HG02943 (cell line): Measurements from ENCODE around the gene MIEN1.
"Not testable (repeated sequence)": the region's sequence is repeated elsewhere in the genome, so short reads cannot be mapped to it uniquely, and the experiment has no call there.

Experiments
- ATAC-seq: cut with Tn5 transposase; IDR thresholded peaks from one replicate; pipeline ENCODE4 v1.9.1; 2021; ENCODE audit warnings: mild to moderate bottlenecking, low read depth, moderate library complexity; ENCODE audit not compliant: unreplicated experiment

The MIEN1 gene

DNA sequence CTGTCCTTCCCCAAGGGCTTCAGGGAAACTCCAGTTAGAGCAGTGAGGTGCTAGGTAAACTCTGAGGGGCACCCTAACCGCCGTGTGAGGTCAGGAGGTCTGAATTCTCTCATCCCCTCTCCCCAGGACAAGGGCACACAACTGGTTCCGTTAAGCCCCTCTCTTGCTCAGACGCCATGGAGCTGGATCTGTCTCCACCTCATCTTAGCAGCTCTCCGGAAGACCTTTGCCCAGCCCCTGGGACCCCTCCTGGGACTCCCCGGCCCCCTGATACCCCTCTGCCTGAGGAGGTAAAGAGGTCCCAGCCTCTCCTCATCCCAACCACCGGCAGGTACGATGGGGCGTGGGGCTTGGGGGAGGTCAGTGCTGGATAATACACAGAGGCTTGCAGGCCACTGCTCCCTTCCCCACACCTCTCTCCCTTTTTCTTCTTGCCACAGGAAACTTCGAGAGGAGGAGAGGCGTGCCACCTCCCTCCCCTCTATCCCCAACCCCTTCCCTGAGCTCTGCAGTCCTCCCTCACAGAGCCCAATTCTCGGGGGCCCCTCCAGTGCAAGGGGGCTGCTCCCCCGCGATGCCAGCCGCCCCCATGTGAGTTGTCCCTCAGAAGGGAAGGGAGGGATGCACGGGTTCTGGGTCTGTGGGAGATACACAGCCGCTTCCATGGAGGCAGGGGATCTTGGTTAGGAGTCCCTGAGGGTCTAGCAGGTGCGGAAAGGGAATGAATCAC lies 12.0 kb upstream of the MIEN1 start:
- no peak for ATAC-seq

DNA sequence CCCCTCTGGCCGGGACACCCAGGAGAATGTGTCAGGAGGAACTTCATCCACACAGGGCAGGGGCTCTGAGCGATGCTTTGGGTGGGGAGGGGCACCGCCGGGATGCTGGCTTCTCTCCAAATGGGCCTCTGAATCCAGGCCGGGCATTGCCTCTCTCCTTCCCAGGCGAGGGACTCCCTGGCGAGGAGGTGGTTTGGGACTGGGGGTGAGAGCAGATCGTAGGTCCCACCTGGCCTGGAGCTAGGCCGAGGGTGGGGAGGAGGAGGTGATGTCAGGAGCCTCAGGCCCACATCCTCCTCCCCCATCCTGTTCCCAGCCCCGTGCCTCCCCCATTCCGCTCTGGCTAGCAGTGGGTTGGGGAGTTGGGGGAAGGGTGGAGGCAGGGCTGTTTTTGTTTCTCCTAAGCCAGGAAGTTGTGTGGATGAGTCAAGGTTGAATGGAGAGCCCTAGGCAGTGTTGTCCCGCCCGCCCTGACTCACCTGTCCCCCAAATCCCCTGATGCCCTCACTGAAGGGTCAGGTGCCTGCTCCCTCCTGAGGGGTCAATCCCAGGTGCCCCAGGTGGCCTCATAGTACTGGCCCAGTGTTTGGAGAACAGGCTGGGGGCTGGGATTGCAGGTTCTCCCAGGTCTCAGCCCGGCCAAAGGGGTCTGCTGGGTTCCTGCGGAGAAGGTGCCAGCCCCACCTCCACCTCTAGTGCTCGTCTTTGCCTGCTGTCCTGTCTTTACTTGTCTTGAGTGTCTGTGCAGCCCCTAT lies 10.2 kb upstream of the MIEN1 start:
- ATAC-seq: no peak

DNA sequence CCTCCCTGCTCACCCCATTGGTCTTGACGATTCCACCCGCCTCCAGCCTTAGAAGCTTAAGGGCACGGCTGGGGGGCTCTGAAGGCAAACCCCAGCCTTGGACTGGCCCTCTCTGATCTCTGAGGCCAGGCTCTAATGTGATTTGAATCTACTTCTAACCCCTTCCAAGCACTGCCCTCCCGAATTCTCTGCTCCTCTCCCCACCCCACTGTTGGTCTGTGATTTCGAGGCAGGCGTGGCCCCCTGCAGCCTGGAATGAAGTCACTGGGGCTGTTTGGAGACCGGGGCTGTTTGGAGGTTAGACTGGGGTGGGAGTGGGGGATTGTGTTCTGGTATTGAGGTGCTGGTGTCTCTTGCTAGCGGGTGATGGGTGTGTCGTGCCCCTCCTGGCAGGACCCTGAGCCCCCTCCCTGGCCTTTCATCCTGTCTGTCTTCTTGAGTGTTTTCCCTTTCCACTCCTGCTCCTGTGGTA lies 9.6 kb upstream of the MIEN1 start:
- ATAC-seq: no peak

DNA sequence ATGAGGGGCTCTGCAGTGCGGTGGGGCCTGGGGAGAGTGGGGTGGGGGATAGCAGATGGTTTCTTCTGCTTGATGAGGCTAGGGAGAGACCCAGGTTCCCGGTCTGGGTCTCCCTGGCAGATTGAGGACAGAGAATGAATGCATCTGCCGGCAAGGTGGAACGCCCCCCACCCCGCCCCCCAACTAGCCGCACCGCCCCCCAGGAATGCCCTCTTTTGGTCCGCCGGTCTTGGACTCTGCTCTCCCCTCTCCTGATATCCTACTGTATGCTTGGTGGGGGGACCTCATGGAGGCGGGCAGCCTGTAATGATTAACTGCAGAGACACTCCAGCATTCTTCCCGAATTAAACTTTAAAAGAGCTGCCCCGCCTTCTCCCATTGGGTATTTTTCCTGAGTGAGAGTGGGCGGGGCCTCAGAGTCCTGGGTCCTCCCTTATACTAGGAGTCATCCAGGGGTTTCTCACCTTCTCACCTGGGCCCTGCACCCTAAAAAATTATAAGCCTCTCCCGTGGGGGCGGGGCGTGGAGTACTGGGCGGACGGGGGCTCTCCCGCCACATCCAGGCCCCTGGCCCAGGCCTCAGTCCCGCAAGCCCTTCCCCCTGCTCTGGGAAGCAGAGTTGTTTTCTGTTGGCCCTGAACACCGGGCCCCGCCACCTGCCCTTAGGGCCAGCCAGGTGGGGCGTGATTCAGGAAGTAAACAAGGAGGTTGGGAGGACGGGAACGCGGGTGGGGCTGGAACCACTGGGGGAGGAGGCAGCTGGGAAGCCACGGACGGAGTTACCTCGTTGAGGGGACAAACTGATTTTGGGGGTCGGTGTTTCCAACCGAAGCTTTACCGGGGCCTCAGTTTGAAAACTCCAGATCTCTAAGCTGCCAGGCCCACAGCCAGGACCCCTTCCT lies 8.9 kb upstream of the MIEN1 start:
- no peak for ATAC-seq

DNA sequence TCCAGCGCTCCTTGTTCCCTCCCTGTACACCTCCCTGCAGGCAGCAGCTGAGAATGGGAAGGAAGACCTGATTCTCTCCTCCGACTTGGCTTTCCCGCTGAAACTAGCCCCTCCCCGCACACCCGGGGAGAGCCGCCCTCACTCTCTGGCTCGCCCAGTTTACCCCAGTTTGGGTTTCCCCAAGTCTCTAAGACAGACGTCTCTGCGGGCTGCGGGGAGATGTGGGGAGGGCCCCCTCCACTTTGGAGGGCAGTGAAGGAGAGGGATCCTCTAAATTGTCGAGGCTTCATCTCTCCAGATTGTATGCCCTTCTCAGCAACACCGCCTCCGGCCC lies 8.2 kb upstream of the MIEN1 start:
- no peak for ATAC-seq

DNA sequence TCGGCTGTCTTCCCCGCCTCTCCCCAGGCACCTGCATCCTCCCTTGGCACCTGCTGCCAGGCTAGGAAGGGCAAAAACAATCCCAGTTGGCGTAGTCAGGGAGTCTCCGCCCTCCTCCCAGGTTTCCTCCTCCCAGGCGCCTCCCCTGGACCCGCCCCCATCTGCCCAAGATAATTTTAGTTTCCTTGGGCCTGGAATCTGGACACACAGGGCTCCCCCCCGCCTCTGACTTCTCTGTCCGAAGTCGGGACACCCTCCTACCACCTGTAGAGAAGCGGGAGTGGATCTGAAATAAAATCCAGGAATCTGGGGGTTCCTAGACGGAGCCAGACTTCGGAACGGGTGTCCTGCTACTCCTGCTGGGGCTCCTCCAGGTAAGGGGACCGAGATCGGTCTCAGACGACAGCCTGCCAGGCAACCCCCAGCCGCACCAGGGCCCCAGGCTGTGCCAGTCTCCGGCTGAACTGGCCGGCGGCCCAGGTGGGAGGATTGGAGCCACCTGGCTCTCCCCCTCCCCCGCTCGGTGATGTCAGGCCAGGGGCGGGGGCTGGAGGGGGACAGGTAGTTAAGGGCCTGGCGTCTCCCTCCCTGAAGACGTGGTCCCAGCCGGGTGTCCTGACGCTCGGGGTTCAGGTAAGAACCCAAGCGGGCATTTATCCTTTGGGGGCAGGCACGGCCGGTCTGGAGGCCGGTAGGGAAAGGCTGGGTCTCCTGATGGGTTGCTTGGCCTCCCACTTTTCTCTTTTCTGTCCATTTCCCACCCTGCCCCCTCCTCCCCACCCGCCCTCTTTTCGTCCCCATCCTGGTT lies 7.6 kb upstream of the MIEN1 start, which contains the start of gene GRB7:
Gene GRB7, plus strand, starts transcription at position 179 of the 808 bp plus-strand sequence. CDS start 4,364 bp downstream, outside the sequence.
- ATAC-seq: no peak

DNA sequence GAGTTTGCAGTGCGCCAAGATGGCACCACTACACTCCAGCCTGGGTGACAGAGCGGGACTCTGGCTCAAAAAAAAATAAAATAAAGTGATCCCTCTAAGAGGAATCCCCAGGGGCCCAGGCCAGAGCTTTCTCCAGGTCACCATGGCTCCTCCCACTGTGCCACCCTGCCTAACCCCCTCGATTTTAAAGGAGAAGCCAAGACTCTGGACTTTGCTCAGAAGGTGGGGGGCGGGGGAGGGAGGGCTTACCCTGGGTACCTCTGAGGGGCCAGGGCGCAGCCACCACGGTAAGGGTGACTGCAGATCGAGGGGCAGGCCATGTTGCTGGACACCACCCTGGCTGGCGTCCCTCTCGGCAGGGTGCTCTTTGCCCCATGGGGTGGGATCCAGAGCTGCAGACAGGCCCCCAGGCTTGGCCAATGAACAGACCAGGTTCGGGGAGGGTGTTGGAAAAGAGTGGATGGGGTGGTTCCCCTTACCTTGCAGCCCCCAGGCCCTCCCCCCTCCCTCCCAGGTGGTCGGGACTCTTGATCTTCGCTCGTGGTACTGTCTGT lies 7.0 kb upstream of the MIEN1 start:
- no peak for ATAC-seq

DNA sequence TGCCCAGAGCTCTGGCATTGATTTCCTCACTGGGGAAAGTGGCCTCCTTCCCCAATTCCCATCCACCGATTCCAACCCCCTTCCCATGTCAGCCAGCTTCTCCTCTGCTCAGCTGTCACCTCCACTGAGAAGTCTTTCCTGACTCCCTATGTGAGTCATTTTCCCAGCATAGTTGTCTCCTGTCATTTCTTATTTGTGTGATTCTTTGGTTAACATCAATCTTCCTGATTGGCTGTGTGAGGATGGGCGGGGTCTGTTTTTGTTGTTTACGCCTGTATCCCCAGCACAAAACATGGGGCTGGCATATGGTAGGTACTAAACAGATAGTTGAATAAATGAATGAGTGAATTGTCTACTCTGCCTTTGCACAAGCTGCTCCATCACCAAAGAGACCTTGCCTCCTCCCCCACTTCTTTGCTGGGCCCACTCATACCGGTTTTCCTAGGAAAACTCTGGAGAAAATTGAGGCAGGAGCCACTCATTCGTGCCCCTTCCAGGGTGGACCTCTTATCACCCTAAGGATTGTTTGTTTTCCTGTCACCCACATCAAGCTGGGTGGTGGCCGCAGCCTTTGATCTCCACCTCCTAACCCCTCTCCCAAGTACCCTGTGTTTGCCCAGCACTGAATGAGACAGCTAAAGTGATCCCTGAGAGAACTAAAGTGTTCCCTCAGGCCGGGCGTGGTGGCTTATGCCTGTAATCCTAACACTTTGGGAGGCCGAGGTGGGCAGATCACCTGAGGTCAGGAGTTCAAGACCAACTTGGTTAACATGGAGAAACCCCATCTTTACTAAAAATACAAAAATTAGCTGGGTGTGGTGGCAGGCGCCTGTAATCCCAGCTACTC lies 6.2 kb upstream of the MIEN1 start:
- no peak for ATAC-seq

DNA sequence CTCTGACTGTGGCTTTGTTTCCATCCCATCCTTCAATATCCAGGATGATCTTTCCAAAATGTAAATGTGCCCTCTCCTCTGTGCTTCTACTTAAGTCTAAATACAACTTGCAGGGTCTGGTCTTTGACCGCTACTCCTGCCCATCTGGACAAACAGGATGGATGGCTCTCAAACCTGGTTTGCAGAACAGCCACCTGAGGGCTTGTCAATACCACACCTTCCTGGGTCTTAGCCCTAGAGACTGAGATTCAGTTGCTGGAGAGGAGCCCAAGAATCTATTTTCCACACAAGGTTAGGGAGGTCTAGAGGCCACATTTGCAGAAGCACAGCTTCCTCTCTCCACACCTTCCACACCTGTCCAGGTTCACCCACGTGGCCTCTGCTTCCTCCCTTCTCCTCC lies 5.5 kb upstream of the MIEN1 start:
- ATAC-seq: no peak

DNA sequence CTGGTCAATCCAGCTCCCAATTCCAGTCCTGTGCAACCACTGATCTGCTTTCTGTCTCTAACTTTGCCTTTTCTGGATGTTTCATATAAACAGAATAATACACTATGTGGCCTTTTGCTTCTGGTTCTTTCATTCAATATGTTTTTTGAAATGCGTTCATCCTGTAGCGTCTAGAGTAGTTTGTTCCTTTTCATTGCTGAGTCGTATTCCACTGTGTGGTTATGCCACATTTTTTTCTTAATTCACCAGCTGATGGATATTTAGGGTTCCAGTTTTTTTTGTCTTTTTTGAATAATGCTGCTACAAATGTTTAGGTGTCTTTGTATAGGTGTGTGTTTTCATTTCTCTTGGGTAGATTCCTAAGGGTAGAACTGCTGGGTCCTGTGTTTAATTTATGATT lies 2.3 kb upstream of the MIEN1 start:
- no peak for ATAC-seq

DNA sequence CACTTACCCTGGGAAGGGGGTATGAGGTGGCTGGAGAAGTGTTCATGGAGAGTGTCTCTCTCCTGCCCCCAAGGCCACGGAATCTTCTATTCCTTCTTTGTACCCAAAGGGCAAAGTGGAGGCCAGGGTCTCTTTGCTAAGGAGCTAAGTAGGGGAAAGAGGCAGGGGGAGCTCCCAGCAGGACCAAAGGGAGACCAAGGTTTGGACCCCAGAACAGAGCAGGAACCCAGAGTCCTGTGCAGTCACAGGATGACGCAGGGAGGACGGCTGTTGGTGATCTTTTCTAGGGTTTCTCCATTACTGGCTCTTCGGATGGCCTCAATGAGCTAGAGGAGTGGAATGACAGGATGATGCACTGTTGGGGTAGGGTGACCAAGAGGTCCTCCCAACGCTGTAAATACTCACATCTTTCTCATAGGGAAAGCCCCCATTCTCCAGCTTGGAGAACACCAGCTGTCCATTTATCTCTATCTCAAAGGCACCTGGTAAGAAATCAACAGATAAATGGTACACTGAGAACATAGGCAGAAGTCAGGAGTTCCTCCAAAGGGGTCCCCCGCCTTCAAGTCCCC lies 966 bp downstream of the MIEN1 start:
- ATAC-seq: no peak

DNA sequence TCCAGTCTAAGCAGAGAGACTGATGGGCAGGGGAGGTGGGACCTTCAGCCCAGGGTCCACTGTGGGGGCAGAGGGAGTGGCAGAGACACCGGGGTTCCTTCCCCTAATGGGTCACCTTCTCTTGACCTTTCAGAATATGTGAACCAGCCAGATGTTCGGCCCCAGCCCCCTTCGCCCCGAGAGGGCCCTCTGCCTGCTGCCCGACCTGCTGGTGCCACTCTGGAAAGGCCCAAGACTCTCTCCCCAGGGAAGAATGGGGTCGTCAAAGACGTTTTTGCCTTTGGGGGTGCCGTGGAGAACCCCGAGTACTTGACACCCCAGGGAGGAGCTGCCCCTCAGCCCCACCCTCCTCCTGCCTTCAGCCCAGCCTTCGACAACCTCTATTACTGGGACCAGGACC lies 2.8 kb downstream of the MIEN1 start:
- ATAC-seq: no peak

DNA sequence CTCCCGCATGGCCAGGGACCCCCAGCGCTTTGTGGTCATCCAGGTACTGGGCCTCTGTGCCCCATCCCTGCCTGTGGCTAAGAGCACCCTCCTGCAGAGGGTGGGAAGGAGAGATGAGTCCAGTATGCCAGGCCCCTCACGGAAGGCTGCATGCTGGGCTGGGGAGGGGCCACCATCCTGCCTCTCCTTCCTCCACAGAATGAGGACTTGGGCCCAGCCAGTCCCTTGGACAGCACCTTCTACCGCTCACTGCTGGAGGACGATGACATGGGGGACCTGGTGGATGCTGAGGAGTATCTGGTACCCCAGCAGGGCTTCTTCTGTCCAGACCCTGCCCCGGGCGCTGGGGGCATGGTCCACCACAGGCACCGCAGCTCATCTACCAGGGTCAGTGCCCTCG lies 3.7 kb downstream of the MIEN1 start:
- no peak for ATAC-seq

DNA sequence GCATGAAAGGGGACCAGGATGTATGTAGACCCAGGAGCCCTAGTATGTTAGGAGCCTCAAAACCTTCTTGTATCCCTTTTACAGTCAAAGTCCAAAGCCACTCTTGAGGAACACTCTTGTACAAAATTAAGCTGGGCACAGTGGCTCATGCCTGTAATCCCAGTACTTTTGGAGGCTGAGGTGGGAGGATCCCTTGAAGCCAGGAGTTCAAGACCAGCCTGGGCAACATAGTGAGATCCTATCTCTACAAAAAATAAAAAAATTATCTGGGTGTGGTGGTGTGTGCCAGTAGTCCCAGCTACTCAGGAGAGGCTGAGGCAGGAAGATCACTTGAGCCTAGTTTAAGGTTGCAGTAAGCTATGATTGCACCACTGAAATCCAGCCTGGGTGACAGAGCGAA lies 4.4 kb downstream of the MIEN1 start:
- not testable (repeated sequence) for ATAC-seq

DNA sequence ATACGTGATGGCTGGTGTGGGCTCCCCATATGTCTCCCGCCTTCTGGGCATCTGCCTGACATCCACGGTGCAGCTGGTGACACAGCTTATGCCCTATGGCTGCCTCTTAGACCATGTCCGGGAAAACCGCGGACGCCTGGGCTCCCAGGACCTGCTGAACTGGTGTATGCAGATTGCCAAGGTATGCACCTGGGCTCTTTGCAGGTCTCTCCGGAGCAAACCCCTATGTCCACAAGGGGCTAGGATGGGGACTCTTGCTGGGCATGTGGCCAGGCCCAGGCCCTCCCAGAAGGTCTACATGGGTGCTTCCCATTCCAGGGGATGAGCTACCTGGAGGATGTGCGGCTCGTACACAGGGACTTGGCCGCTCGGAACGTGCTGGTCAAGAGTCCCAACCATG lies 5.6 kb downstream of the MIEN1 start:
- no peak for ATAC-seq

DNA sequence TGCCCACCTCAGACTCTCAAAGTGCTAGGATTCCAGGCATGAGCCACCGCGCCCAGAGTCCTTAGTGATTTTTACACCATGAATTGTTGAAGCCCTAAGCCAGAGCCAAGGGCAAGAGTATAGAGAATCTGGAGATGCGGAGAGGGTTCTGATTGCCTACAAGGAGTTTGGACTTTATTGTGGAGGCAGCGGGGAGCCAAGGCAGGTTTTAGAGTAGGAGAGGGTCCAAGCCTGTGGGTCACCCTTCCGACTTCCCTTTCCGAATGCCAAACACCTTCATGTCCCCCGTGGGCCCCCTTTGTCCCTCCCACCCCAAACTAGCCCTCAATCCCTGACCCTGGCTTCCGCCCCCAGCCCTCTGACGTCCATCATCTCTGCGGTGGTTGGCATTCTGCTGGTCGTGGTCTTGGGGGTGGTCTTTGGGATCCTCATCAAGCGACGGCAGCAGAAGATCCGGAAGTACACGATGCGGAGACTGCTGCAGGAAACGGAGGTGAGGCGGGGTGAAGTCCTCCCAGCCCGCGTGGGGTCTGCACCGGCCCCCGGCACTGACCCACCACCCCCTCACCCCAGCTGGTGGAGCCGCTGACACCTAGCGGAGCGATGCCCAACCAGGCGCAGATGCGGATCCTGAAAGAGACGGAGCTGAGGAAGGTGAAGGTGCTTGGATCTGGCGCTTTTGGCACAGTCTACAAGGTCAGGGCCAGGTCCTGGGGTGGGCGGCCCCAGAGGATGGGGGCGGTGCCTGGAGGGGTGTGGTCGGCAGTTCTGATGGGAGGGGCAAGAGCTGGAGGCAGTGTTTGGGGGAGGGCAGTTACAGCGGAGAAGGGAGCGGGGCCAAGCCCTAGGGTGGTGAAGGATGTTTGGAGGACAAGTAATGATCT lies 7.1 kb downstream of the MIEN1 start:
- no peak for ATAC-seq

DNA sequence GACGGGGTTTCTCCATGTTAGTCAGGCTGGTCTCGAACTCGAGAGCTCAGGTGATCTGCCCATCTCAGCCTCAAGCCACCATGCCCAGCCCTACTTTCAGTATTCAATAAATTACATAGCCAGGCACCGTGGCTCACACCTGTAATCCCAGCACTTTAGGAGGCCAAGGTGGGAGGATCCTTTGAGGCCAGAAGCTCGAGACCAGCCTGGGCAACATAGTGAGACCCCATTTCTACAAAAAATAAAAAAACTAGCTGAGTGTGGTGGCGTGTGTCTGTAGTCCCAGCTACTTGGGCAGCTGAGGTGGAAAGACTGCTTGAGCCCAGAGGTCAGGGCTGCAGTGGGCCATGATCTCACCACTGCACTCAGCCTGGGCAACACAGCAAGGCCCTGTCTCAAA lies 8.2 kb downstream of the MIEN1 start:
- ATAC-seq: no peak
